Ramos (cell line): ENCODE results near the gene SRPX.

Experiments used
- in situ Hi-C: fragments of 300-500 bp; cut with MboI; formaldehyde crosslinking; loops from one replicate; pipeline ENCODE4 v1.14.3; 2022; ENCODE audit warnings: low sequenced_read_pairs; ENCODE audit not compliant: unreplicated experiment

Gene SRPX

GRCh38 chrX:38214044-38214443, 6.6 kb downstream of the SRPX start:
- in situ Hi-C loops: no loop called here

GRCh38 chrX:38211891-38212635, 8.6 kb downstream of the SRPX start:
- in situ Hi-C loops: no loop called here

- in situ Hi-C loops: no loop called here
Measured at GRCh38 chrX:38206542-38206941, 14.1 kb downstream of the SRPX start.

GRCh38 chrX:38206036-38206435, 14.6 kb downstream of the SRPX start:
- in situ Hi-C loops: no loop called here

GRCh38 chrX:38205039-38205438, 15.6 kb downstream of the SRPX start:
- in situ Hi-C loops: no loop called here

- in situ Hi-C loops: no loop called here
Measured at GRCh38 chrX:38192007-38192810, 28.5 kb downstream of the SRPX start.

GRCh38 chrX:38189431-38190250, 31.0 kb downstream of the SRPX start:
- in situ Hi-C loops: no loop called here

GRCh38 chrX:38183596-38183995, 37.1 kb downstream of the SRPX start:
- in situ Hi-C loops: no loop called here

- in situ Hi-C loops: no loop called here
Measured at GRCh38 chrX:38181357-38181756, 39.3 kb downstream of the SRPX start.

- in situ Hi-C loops: no loop called here
Measured at GRCh38 chrX:38178396-38178795, 42.3 kb downstream of the SRPX start.

- in situ Hi-C loops: no loop called here
Measured at GRCh38 chrX:38175139-38175538, 45.5 kb downstream of the SRPX start.

GRCh38 chrX:38172596-38172995, 48.1 kb downstream of the SRPX start:
- in situ Hi-C loops: loop anchor here (25.0 kb wide), 2 partner anchors 435 to 660 kb away; no protein-coding TSS in a partner anchor

- in situ Hi-C loops: loop anchor here (25.0 kb wide), 2 partner anchors 433 to 658 kb away; no protein-coding TSS in a partner anchor
Measured at GRCh38 chrX:38170556-38170955, 50.1 kb downstream of the SRPX start.

GRCh38 chrX:38166478-38167083, 54.1 kb downstream of the SRPX start:
- in situ Hi-C loops: loop anchor here (25.0 kb wide), 2 partner anchors 429 to 654 kb away; no protein-coding TSS in a partner anchor

GRCh38 chrX:38165023-38165422, 55.6 kb downstream of the SRPX start:
- in situ Hi-C loops: loop anchor here (25.0 kb wide), 2 partner anchors 428 to 653 kb away; no protein-coding TSS in a partner anchor

- in situ Hi-C loops: loop anchor here (25.0 kb wide), 2 partner anchors 426 to 651 kb away; no protein-coding TSS in a partner anchor
Measured at GRCh38 chrX:38163193-38163592, 57.5 kb downstream of the SRPX start.

GRCh38 chrX:38156838-38157237, 63.8 kb downstream of the SRPX start:
- in situ Hi-C loops: loop anchor here (25.0 kb wide), 2 partner anchors 420 to 645 kb away; no protein-coding TSS in a partner anchor

GRCh38 chrX:38154818-38155217, 65.9 kb downstream of the SRPX start:
- in situ Hi-C loops: loop anchor here (25.0 kb wide), 2 partner anchors 418 to 643 kb away; no protein-coding TSS in a partner anchor

GRCh38 chrX:38154340-38154739, 66.3 kb downstream of the SRPX start:
- in situ Hi-C loops: loop anchor here (25.0 kb wide), 2 partner anchors 417 to 642 kb away; no protein-coding TSS in a partner anchor

- in situ Hi-C loops: loop anchor here (25.0 kb wide), 2 partner anchors 414 to 639 kb away; no protein-coding TSS in a partner anchor
Measured at GRCh38 chrX:38151441-38151840, 69.2 kb downstream of the SRPX start.
